Measurements from ENCODE around the gene CALML4.

- TF ChIP-seq CTCF (conservative IDR thresholded peaks at IDR 0.05; ENCODE audit: low read length) (no peak), EZH2phosphoT487 (IDR thresholded peaks at IDR 0.05; ENCODE audit: borderline replicate concordance, low read depth, low read length) (no peak)
These were observed 4.7 kb upstream of the CALML4 start for GRCh38 chr15:68209735-68210408.

Measured in OCI-LY7 (cell line).